Stimulated activated CD4-positive, alpha-beta T cell treated with anti-CD3 and anti-CD28 coated beads, Interleukin-4, amount 100 ng/mL, for 1 hour (primary cell): ENCODE measurements around the gene VPS52.

Experiments used
- DNase-seq: peaks from one replicate; pipeline ENCODE4 v3.0.0-alpha.2; 2020

VPS52 gene

DNA sequence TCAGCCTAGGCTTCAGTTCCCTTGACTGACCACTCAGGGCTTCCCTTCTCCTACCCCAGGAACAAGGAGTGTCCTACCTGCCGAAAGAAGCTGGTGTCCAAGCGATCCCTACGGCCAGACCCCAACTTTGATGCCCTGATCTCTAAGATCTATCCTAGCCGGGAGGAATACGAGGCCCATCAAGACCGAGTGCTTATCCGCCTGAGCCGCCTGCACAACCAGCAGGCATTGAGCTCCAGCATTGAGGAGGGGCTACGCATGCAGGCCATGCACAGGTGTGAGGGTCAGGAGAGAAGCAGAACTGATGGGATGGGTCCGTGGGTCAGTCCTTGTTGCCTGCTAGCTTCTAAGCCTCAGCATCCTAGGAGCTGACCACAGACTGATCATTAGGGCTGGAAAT lies 61.8 kb downstream of the VPS52 start:
- no peak for DNase-seq

DNA sequence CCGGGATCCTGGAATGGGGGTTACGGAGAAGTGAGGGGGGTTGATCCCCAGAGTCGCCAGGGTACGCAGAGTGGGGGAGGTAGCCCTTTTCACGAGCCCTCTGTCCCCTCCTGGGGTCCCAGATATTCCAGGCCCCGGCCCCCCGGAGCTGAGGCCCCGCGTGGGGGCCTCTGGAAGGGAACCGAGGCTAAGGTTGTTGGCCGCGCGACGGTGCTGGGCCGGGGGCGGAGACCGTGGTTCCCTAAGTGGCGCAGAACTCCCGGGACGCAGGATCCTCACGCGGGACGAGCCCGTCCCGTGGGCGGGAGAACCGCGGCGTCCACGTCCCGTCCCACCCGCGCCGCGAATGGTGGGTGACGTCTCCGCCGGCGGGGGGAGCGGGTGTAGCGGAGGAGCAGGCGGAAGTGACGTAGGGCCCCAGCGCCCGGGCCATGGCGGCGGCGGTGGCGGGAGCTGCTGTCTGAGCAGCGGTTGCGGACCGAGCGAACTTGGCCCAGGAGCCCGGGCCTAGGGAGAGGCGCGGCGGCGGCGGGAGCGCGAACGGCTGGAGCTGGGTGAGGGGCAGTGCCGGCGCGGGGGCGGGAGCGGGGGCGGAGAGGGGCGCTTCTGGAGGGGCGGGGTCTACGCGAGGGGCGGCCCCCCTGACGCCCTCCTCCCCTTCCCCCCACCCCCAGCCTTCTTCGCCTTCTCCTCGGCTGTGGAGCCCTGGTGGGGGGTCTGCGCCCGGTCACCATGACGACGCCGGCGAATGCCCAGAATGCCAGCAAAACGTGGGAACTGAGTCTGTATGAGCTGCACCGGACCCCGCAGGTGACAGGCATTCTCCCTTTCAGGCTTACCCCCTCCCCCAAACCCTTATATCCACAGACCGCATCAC lies 63.3 kb downstream of the VPS52 start, which contains the start of gene RING1:
Gene RING1 (plus strand): TSS at position 410 of the 877 bp plus-strand sequence. CDS start 323 bp downstream, at position 733.
- DNase-seq: peak; percentile 90

- peak; percentile 28 for DNase-seq
Observed at GRCh38 chr6:33207552-33208090, 64.1 kb downstream of the VPS52 start.

DNA sequence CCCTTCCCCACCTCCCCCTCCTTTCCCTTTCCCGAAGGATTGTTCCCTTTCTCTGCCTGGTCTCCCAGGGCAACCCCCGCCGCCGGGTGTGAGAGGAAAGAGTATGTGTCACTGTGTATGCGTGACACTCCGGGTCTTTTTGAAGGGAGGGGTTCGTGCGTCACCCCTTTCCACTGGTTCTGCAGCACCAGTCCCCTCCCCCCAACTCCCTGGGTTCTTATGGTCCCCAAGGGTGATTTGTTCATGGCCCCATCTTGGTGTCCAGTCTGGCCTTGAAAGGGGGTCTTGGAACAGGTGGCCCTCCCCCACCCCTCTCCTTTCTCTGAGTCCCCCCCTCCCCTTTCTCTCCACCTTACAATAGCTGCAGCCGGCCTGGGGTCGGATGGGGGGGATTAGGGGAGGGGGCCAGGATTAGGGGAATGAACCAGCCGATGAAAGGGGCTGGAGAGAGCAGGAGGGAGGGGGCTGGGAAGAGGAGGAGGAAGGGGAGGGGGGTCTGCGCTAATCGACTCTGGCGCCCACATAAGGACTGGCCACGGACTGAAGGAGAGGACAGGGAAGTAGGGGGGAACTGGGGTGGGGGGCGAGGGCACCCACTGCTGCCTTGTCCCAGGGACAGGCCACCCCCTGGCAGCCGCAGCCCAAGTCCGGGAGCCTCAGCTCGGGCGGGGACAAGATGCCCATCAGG lies 64.7 kb downstream of the VPS52 start:
- DNase-seq: no peak

- DNase-seq: no peak
Observed at GRCh38 chr6:33206027-33206863, 65.4 kb downstream of the VPS52 start.

DNA sequence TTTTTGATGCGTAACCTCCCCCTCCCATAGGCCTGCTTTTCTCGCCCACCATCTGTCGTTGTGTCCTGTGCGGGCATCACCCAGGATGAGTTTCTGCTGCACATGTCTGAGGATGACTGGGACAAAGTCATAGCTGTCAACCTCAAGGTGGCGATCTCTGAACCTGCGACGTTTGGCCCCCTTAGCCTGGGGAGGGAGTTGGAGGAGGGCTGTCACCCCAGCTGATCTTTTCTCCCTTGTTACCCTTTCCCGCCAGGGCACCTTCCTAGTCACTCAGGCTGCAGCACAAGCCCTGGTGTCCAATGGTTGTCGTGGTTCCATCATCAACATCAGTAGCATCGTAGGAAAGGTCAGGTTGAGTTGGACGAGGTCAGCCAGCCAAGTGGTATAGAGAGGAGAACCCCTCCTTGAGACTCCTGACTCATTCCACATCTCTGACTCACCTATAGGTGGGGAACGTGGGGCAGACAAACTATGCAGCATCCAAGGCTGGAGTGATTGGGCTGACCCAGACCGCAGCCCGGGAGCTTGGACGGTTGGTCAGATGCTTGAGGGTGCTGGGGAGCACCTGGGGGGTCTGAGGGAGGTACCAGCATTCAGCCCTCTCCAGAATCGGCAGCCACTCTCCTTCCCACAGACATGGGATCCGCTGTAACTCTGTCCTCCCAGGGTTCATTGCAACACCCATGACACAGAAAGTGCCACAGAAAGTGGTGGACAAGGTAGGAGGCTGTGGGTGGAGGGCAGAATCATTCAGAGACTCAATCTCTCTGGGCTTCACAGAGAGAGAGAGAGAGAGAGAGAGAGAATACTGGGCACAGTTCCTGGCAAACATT lies 66.3 kb downstream of the VPS52 start:
- no peak for DNase-seq

DNA sequence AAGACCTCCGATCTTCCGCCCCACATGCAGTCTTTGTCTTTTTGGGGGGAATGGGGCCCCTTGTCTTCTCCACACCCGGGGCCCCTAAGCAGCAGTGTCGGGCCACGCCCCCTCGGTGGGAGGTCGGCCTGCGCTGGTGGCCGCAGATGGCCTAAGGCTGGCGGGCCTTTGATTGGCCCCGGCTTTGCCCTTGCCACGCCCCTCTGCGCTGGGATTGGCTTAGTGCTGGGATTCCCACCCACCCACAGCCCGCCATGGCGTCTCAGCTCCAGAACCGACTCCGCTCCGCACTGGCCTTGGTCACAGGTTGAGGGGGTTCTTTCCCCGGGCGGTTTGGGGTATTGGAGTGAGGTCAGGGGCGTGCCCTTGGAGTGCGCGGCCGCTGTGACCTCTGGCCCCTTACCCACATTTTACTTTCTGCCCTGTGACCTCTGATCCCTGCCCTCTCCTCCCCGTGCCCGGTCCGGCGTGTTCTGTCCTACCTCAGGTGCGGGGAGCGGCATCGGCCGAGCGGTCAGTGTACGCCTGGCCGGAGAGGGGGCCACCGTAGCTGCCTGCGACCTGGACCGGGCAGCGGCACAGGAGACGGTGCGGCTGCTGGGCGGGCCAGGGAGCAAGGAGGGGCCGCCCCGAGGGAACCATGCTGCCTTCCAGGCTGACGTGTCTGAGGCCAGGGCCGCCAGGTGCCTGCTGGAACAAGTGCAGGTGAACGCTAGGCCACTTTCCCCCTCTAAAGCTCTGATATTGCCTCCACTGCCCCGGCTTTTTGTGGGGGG lies 67.1 kb downstream of the VPS52 start, which contains the start of gene HSD17B8:
Gene HSD17B8 (plus strand): TSS at position 241 of the 776 bp plus-strand sequence. CDS start 14 bp downstream, at position 255.
- peak; percentile 95 for DNase-seq

DNA sequence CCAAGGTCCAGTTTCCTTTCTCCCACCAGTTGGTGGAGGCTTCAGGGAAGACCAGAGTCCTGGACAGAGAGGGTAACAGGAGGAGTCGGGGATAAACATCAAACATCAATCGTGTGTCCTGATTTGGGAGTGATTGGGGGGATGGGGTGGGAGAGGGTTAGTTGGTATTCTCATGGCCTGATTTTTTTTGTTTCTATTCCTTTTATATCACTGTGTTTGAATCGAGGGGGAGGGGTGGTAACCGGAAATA lies 67.6 kb downstream of the VPS52 start:
- no peak for DNase-seq

DNA sequence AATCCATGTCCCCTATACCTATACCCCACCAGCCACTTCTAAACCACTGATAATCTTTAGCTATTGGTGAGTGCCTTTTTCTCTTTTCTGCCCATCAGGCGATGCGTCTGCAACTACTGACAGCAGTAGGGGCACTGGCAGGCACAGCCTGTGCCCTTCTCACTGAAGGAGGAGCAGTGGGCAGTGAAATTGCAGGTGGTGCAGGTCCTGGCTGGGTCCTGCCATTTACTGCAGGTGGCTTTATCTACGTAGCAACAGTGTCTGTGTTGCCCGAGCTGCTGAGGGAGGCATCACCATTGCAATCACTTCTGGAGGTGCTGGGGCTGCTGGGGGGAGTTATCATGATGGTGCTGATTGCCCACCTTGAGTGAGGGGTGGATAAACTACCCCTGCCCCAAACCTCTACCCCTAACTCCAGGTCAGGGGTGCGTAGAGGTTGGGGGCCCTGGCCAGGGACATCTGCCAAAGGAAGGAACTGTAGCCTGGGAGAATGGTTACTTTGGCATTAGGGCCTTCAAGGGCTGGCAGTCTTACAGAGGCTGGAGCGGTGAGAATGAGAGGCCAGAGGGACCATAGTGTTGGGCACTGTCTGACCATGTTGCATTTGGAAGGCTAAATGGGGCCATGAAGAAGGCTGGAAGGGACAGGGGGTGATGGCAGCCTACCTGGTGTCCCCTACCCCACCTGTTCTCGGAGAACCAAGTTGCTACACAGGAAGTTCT lies 68.1 kb downstream of the VPS52 start:
- no peak for DNase-seq

DNA sequence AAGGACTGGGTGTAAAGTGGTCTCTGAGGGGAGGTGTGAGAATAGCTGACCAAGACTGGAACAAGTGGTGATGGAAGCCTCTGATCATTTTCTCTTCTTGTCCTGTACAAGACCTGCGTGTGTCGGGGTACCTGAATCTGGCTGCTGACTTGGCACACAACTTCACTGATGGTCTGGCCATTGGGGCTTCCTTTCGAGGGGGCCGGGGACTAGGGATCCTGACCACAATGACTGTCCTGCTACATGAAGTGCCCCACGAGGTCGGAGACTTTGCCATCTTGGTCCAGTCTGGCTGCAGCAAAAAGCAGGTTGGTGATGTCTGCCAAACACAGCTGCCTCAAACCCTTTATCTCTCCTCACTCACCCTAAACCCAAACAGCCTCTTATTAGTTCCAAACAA lies 68.9 kb downstream of the VPS52 start:
- DNase-seq: no peak

GRCh38 chr6:33201935-33202334 lies 69.7 kb downstream of the VPS52 start:
- no peak for DNase-seq

DNA sequence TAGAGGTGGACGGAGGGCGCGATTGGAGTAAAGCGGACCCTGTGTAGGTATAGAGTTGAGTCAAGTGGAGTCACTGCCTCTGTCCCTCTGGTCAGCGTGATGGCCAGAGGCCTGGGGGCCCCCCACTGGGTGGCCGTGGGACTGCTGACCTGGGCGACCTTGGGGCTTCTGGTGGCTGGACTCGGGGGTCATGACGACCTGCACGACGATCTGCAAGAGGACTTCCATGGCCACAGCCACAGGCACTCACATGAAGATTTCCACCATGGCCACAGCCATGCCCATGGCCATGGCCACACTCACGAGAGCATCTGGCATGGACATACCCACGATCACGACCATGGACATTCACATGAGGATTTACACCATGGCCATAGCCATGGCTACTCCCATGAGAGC lies 70.5 kb downstream of the VPS52 start:
- DNase-seq: no peak
